AG09309 (cell line): ENCODE measurements around the gene ITGA2.
"Not testable (repeated sequence)": the region's sequence is repeated elsewhere in the genome, so short reads cannot be mapped to it uniquely, and the experiment has no call there.

Experiments used
- DNase-seq: peaks from one replicate; pipeline ENCODE4 v3.0.0-alpha.2; 2010; ENCODE audit warnings: low read depth
- H3K4me3 ChIP-seq: 2 replicates; pipeline ENCODE4 v1.5.1; 2011; ENCODE audit warnings: mild to moderate bottlenecking, low read depth, low read length, moderate library complexity; ENCODE audit not compliant: control insufficient read depth
- TF ChIP-seq, protein P1 (sequence below): IDR thresholded peaks from 2 replicates; pipeline ENCODE4 v1.5.1; 2011; ENCODE audit warnings: mild to moderate bottlenecking, low read depth, low read length, inconsistent platforms; ENCODE audit not compliant: insufficient read depth, control insufficient read depth; ENCODE audit errors: missing control alignments

Gene ITGA2

DNA sequence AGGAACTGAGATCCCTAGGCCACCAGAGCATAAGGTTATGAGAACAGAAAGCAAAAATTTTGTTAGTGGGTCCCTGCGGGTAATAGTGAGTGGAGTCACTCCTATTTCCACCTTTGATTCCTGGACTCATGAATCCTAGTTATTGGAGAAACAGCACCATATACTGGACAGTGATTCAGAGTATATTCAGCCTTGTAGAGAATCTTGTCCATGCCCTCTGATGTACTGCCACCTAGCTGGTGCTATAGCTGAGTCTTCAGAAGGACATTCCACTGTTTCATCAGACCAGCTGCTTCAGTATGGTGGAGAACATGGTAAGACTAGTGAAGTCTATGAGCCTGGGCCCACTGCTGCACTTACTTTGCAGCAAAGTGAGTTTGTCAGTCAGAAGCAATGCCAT lies 25.0 kb upstream of the ITGA2 start:
- DNase-seq = no peak
- H3K4me3 ChIP-seq = no peak overlapping the region
- TF ChIP-seq, protein P1, sequence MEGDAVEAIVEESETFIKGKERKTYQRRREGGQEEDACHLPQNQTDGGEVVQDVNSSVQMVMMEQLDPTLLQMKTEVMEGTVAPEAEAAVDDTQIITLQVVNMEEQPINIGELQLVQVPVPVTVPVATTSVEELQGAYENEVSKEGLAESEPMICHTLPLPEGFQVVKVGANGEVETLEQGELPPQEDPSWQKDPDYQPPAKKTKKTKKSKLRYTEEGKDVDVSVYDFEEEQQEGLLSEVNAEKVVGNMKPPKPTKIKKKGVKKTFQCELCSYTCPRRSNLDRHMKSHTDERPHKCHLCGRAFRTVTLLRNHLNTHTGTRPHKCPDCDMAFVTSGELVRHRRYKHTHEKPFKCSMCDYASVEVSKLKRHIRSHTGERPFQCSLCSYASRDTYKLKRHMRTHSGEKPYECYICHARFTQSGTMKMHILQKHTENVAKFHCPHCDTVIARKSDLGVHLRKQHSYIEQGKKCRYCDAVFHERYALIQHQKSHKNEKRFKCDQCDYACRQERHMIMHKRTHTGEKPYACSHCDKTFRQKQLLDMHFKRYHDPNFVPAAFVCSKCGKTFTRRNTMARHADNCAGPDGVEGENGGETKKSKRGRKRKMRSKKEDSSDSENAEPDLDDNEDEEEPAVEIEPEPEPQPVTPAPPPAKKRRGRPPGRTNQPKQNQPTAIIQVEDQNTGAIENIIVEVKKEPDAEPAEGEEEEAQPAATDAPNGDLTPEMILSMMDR = peak; percentile 12

DNA sequence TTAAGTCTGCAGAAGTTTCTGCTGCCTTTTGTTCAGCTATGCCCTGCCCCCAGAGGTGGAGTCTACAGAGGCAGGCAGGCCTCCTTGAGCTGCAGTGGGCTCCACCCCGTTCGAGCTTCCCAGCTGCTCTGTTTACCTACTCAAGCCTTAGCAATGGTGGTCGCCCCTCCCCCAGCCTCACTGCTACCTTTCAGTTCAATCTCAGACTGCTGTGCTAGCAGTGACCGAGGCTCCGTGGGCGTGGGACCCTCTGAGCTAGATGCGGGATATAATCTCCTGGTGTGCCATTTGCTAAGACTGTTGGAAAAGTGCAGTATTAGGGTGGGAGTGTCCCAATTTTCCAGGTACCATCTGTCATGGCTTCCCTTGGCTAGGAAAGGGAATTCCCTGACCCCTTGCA lies 13.0 kb upstream of the ITGA2 start:
- not testable (repeated sequence) for DNase-seq, H3K4me3 ChIP-seq

DNA sequence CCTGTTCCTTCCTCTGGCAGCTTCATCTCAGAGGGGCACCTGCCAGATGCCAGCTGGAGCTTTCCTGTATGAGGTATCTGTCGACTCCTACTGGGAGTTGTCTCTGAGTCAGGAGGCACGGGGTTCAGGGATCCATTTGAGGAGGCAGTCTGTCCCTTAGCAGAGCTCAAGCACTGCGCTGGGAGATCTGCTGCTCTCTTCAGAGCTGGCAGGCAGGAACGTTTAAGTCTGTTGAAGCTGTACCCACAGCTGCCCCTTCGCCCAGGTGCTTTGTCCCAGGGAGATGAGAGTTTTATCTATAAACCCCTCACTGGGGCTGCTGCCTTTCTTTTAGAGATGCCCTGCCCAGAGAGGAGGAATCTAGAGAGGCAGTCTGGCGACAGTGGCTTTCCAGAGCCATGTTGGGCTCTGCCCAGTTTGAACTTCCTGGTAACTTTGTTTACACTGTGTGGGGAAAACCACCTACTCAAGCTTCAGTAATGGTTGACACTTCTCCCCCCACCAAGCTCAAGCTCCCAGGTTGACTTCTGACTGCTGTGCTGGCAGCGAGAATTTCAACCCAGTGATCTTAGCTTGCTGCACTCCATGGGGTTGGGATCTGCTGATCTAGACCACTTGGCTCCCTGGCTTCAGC lies 11.8 kb upstream of the ITGA2 start:
- DNase-seq = no peak
- no peak overlapping the region for H3K4me3 ChIP-seq
- TF ChIP-seq, protein P1 = no peak

DNA sequence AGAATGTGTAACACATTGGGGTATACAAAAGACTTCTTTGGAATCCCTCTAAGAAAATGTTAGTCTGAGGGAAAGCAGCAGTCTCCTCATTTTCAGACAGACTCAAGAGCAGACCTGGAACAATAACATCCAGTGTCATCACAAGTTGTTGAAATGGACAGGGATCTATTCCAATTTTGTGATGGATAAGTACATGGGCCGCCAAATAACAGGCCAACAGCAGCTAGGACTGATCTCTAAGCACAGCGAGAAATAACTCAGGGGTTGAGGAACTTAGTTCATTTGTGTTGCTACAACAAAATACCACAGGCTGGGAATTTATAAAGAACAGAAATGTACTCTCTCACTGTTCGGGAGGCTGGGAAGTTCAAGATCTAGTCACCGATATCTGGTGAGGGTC lies 7.6 kb upstream of the ITGA2 start:
- TF ChIP-seq, protein P1 = no peak
- no peak for DNase-seq
- H3K4me3 ChIP-seq = no peak overlapping the region

DNA sequence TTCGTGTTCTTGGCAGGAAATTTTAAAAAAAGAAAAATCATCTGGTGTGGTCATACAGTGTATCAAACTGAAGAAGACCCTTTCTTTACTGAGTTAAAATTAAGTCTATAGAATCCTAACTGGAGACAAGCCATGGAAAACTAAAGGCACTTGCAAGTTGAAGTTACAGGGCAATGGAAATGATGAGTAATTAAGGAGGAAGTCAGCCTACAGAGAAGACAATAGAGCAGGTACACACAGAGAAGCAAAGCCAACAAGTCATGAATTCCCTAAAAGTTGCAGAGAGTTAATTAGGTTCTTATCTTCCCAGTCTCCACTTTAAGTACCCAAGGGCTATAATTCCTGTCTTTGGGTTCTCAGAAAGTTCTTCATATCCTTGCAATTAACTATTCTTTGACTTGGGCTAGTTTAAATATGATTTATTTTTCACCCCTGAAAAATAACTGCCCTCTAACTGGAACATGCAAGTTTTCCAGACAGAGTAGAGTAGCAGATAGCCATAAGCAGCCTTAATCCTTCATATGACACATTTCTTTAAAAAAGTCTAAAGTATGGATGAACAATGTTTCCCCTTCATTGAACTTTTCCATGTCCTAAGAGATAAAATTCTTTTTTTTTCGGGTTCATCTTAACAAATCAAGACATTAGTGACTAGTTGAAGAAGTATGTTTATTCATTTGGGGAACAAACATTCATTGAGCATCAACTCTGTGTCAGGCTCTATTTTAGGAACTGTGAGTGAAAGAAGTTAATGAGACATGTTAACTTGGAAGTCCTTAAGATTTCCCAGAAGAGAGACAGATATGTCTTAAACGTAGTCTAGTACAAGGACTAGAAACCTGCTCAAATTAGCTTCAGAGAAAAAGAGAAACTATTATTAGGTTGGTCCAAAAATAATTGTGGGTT lies 5.2 kb upstream of the ITGA2 start:
- no peak overlapping the region for H3K4me3 ChIP-seq
- no peak for DNase-seq

DNA sequence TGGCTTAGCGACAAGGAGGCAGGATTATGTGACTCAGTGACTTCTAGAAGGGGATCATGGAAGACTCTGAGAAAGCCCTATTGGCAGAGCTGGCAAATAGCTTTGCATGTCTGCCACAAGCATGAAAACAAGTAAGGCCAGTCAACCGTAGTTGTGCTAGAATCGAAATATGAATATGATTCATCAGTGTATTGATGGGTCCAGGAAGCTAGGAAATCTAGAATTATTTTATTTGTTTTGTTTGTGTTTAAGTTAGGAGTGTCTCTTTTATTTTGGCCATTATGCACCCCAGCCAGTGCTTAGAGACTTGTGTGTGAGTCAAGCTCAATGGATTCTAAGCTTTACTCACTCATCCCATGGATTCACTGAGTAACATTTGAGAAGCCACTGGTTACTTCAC lies 3.8 kb upstream of the ITGA2 start:
- no peak overlapping the region for H3K4me3 ChIP-seq
- TF ChIP-seq, protein P1 = no peak
- DNase-seq = no peak

More for the DNA sequence above, 5.2 kb upstream of the ITGA2 start:
- TF ChIP-seq, protein P1 = no peak

DNA sequence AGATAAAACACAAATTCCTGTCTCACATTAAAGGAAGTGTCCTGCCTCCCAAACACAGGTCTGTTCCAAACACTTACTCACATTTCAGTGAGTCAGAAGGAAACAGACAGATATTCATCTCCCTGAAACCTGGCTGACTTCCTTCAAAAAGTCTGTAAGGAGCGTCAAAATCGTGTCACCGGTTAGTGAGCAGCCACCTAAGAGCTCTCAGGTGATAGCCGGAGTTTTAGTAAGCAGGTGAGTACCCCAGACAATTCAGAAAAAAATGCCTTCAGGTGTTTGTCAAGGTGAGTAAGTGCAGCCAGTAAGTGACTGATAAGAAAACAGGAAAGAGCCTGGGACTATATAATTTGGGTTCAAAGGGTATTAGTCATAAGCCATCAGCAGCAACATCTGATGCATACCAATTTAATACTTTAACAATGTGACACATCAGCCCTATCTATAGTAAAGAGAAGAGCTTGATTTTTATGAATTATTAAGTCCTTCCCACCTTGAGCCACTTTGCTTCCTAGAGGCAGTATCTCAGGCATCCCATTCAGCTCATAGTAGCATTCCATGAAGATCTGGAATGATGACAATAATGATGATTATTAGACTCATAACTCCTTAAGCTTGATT lies 1.3 kb upstream of the ITGA2 start:
- H3K4me3 ChIP-seq = no peak overlapping the region
- TF ChIP-seq, protein P1 = no peak
- DNase-seq = no peak
